Central memory CD8-positive, alpha-beta T cell (primary cell): ENCODE measurements around the gene CDHR2.

Experiments used
- ATAC-seq: fragments of 150-1000 bp; cut with Tn5 transposase; replicated peaks from 2 replicates; pipeline ENCODE4 v1.10.0; 2022; ENCODE audit warnings: mild to moderate bottlenecking, moderate FRiP score, moderate number of reproducible peaks; ENCODE audit not compliant: poor library complexity, severe bottlenecking; ENCODE audit errors: extremely low read depth
- DNase-seq, 2 donors: peaks; one replicate each; pipeline ENCODE4 v3.0.0; 2021; ENCODE audit warnings: low spot score in 2 of 2
- H3K27ac Mint-ChIP-seq: one replicate; pipeline ENCODE4 v1.8.0; 2022; ENCODE audit warnings: low read depth, mild to moderate bottlenecking, moderate library complexity, mixed read lengths
- H3K27me3 Mint-ChIP-seq: one replicate; pipeline ENCODE4 v1.8.0; 2022; ENCODE audit warnings: mixed read lengths
- H3K36me3 Mint-ChIP-seq: one replicate; pipeline ENCODE4 v1.8.0; 2022; ENCODE audit warnings: mild to moderate bottlenecking, moderate library complexity, mixed read lengths; ENCODE audit not compliant: insufficient read depth
- H3K4me1 Mint-ChIP-seq: one replicate; pipeline ENCODE4 v1.8.0; 2022; ENCODE audit warnings: mixed read lengths
- H3K4me3 Mint-ChIP-seq: one replicate; pipeline ENCODE4 v1.8.0; 2022; ENCODE audit warnings: mild to moderate bottlenecking, moderate library complexity, mixed read lengths
- H3K9me3 Mint-ChIP-seq: one replicate; pipeline ENCODE4 v1.8.0; 2022; ENCODE audit warnings: mixed read lengths

CDHR2 gene, protein sequence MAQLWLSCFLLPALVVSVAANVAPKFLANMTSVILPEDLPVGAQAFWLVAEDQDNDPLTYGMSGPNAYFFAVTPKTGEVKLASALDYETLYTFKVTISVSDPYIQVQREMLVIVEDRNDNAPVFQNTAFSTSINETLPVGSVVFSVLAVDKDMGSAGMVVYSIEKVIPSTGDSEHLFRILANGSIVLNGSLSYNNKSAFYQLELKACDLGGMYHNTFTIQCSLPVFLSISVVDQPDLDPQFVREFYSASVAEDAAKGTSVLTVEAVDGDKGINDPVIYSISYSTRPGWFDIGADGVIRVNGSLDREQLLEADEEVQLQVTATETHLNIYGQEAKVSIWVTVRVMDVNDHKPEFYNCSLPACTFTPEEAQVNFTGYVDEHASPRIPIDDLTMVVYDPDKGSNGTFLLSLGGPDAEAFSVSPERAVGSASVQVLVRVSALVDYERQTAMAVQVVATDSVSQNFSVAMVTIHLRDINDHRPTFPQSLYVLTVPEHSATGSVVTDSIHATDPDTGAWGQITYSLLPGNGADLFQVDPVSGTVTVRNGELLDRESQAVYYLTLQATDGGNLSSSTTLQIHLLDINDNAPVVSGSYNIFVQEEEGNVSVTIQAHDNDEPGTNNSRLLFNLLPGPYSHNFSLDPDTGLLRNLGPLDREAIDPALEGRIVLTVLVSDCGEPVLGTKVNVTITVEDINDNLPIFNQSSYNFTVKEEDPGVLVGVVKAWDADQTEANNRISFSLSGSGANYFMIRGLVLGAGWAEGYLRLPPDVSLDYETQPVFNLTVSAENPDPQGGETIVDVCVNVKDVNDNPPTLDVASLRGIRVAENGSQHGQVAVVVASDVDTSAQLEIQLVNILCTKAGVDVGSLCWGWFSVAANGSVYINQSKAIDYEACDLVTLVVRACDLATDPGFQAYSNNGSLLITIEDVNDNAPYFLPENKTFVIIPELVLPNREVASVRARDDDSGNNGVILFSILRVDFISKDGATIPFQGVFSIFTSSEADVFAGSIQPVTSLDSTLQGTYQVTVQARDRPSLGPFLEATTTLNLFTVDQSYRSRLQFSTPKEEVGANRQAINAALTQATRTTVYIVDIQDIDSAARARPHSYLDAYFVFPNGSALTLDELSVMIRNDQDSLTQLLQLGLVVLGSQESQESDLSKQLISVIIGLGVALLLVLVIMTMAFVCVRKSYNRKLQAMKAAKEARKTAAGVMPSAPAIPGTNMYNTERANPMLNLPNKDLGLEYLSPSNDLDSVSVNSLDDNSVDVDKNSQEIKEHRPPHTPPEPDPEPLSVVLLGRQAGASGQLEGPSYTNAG (N-terminal part only)

DNA sequence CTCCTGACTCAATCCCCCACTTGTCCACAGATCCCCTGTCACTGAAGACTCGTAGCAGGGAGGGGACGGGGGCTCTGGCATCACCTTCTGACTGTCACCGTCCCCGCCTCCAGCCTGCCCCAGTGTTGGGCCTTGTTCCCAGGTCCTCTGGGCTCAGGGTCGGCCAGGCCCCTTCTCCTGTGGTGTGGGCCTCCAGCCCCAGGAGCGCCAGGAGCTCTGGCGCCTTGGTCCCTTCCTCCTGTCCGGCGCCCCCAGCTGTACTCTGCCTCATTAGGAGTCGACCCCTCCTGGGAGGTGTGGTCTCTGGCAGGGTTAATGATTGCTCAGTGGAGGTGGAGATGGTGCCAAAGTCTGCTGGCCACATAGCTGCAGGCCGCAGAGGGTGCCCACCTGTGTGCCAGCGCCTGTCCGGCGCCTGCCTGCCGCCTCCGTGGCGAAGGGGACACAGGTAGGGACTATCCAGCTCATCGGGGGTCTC is at the start of gene CDHR2:
Gene CDHR2, plus strand, starts transcription at position 376 of the 478 bp plus-strand sequence. CDS start 16,011 bp downstream, outside the sequence.
- ATAC-seq, result no peak
- H3K9me3 Mint-ChIP-seq, result no peaks in the 10 kb centered on the region

GRCh38 chr5:176500511-176500910 is 48.6 kb upstream of the CDHR2 start:
- Mint-ChIP-seq H3K9me3 (no peaks in the 10 kb centered on the region), H3K27me3 (no peaks in the 10 kb centered on the region), H3K4me1 (no peaks in the 10 kb centered on the region), H3K4me3 (no peak overlapping the region), H3K27ac (no peak overlapping the region), H3K36me3 (peaks cover 62% of the 10 kb centered on the region)
- ATAC-seq, result no peak
- DNase-seq, result no peak

More for the DNA sequence above, at the start of gene CDHR2:
- Mint-ChIP-seq H3K4me3 (peak within 1 kb of the TSS; percentile 53), H3K36me3 (peaks cover 5% of the 10 kb centered on the region), H3K27me3 (no peaks in the 10 kb centered on the region), H3K4me1 (peaks cover 41% of the 10 kb centered on the region), H3K27ac (peak within 1 kb of the TSS; percentile 16)
- DNase-seq, result no peak

DNA sequence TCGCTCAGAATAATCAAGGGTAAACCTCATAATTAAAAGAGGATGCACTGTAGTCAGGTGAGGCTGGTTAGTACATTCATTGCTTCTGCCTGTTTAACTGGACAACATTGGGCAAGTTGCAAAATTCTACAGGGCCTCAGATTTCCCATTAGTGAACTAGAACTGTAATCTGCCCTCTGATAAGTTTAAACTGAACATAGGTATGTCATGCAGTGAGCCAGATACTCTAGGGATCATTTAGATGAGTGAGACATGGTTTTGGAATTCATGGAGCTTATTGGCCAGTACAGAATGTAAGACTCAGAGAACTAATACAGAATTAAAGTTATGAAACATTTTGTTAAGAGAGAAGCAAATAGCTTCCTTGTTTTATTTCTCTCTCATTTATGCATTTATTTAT is 47.8 kb upstream of the CDHR2 start:
- Mint-ChIP-seq H3K36me3 (peaks cover 60% of the 10 kb centered on the region), H3K27me3 (no peaks in the 10 kb centered on the region), H3K4me3 (no peak overlapping the region), H3K9me3 (no peaks in the 10 kb centered on the region), H3K4me1 (no peaks in the 10 kb centered on the region), H3K27ac (no peak overlapping the region)
- DNase-seq (no peak), ATAC-seq (no peak)

GRCh38 chr5:176503496-176503895 is 45.6 kb upstream of the CDHR2 start:
- H3K4me3 Mint-ChIP-seq, result no peak overlapping the region
- no peak overlapping the region for H3K27ac Mint-ChIP-seq
- H3K4me1 Mint-ChIP-seq, result no peaks in the 10 kb centered on the region
- H3K36me3 Mint-ChIP-seq, result peaks cover 65% of the 10 kb centered on the region
- DNase-seq, result no peak
- H3K9me3 Mint-ChIP-seq, result no peaks in the 10 kb centered on the region
- no peak for ATAC-seq
- no peaks in the 10 kb centered on the region for H3K27me3 Mint-ChIP-seq

DNA sequence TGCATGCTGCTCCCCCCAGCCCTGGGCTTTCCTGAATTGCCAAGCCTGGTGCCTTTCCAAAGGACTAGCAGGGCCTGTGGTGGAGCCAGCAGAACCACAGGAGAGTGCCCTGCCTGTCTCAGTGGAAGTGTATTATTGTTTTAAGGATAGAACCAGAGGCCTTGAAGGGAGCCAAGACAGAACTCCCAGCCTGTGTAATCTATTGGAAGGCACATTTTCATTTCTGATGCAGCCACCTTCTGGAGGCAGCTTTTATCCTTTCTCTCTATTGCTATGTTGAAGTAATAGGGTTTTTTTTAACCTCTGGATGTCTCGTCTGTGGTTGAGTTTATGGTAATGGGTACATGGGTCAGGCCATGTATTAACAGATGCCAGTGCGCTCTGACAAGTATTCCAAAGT is 41.2 kb upstream of the CDHR2 start:
- peaks cover 41% of the 10 kb centered on the region for H3K36me3 Mint-ChIP-seq
- no peak for DNase-seq
- H3K4me1 Mint-ChIP-seq, result no peaks in the 10 kb centered on the region
- no peaks in the 10 kb centered on the region for H3K27me3 Mint-ChIP-seq
- ATAC-seq, result no peak
- no peak overlapping the region for H3K27ac Mint-ChIP-seq
- no peak overlapping the region for H3K4me3 Mint-ChIP-seq
- H3K9me3 Mint-ChIP-seq, result no peaks in the 10 kb centered on the region

DNA sequence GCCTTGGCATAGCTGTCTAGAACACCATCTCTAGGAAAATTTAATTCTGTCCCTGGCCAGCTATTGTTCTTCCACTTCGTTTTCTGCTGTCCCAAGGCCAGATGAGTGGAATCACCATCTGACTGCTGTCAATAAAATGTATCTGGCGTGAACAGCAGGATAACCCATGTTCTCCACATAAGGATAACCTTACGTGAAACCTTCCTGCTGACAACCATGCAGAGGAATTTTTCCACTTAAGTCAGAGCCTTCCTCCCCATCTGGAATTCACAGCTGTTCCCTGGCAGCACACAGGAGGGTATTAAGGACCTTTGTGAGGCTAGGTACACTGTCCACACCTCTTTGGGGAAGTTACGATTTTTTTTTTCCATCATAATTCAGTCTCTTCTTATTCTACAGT is 40.5 kb upstream of the CDHR2 start:
- peak overlapping the region; percentile 19 for H3K27ac Mint-ChIP-seq
- H3K27me3 Mint-ChIP-seq, result no peaks in the 10 kb centered on the region
- ATAC-seq (no peak), DNase-seq (no peak)
- H3K36me3 Mint-ChIP-seq, result peaks cover 35% of the 10 kb centered on the region
- H3K9me3 Mint-ChIP-seq, result no peaks in the 10 kb centered on the region
- H3K4me1 Mint-ChIP-seq, result no peaks in the 10 kb centered on the region
- no peak overlapping the region for H3K4me3 Mint-ChIP-seq

- Mint-ChIP-seq H3K27me3 (no peaks in the 10 kb centered on the region), H3K36me3 (peaks cover 4% of the 10 kb centered on the region), H3K4me1 (peaks cover 14% of the 10 kb centered on the region), H3K4me3 (no peak overlapping the region), H3K27ac (peak overlapping the region; percentile 75), H3K9me3 (no peaks in the 10 kb centered on the region)
- ATAC-seq (no peak), DNase-seq (no peak)
Observed at GRCh38 chr5:176513788-176514187, 35.4 kb upstream of the CDHR2 start.

DNA sequence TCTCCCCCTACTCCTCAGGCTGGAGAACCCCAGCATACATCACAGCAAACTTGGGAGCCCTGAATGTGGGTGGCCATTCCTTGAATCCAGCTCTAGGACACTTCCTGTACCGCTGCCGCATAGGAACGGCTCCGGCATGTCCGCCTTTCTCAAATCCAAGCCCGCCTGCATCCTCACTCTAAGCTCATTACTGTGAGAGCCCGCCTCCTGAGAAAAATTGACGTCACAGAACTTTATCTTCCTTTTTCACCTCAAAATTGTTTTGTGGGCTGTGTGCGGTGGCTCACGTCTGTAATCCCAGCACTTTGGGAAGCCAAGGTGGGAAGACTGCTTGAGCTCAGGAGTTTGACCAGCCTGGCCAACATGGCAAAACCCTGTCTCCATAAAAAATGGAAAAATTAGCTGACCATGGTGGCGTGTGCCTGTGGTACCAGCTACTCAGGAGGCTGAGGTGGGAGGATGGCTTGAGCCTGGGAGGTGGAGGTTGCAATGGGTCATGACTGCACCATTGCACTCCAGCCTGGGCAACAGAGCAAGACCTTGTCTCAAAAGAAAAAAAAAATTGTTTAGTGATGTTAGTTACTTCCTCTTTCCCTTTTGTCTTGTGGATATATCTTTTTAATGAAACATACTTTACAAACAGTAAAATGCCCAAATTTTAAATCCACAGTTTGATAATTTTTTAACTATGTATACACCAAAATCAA is 34.7 kb upstream of the CDHR2 start:
- no peak for ATAC-seq
- Mint-ChIP-seq H3K4me3 (no peak overlapping the region), H3K36me3 (peaks cover 2% of the 10 kb centered on the region), H3K9me3 (no peaks in the 10 kb centered on the region), H3K4me1 (peaks cover 14% of the 10 kb centered on the region), H3K27me3 (no peaks in the 10 kb centered on the region), H3K27ac (peak overlapping the region; percentile 75)
- no peak for DNase-seq

- ATAC-seq, result no peak
- Mint-ChIP-seq H3K36me3 (peaks cover 2% of the 10 kb centered on the region), H3K27ac (no peak overlapping the region), H3K4me1 (peaks cover 18% of the 10 kb centered on the region), H3K4me3 (no peak overlapping the region), H3K9me3 (no peaks in the 10 kb centered on the region), H3K27me3 (no peaks in the 10 kb centered on the region)
- DNase-seq, result no peak
Observed at GRCh38 chr5:176515396-176515795, 33.7 kb upstream of the CDHR2 start.

GRCh38 chr5:176517053-176517661 is 32.0 kb upstream of the CDHR2 start:
- no peaks in the 10 kb centered on the region for H3K27me3 Mint-ChIP-seq
- no peak overlapping the region for H3K27ac Mint-ChIP-seq
- peaks cover 24% of the 10 kb centered on the region for H3K4me1 Mint-ChIP-seq
- H3K9me3 Mint-ChIP-seq, result no peaks in the 10 kb centered on the region
- ATAC-seq, result peak; percentile 43
- DNase-seq, result no peak
- H3K36me3 Mint-ChIP-seq, result peaks cover 5% of the 10 kb centered on the region
- H3K4me3 Mint-ChIP-seq, result peak overlapping the region; percentile 3

GRCh38 chr5:176519810-176520720 is 29.1 kb upstream of the CDHR2 start:
- Mint-ChIP-seq H3K9me3 (no peaks in the 10 kb centered on the region), H3K27me3 (no peaks in the 10 kb centered on the region), H3K4me3 (no peak overlapping the region), H3K4me1 (peaks cover 18% of the 10 kb centered on the region), H3K36me3 (peaks cover 5% of the 10 kb centered on the region), H3K27ac (peak overlapping the region; percentile 87)
- no peak for DNase-seq
- ATAC-seq, result no peak
